ENCODE data around the gene THOC7. TPM values are rescaled to one million over a fixed set of nuclear protein-coding genes. Genes with fewer than 3 reads are reported as not detected.

Gene THOC7
- total RNA-seq, 1 donor from 2014 or later: 61.6 TPM

DNA sequence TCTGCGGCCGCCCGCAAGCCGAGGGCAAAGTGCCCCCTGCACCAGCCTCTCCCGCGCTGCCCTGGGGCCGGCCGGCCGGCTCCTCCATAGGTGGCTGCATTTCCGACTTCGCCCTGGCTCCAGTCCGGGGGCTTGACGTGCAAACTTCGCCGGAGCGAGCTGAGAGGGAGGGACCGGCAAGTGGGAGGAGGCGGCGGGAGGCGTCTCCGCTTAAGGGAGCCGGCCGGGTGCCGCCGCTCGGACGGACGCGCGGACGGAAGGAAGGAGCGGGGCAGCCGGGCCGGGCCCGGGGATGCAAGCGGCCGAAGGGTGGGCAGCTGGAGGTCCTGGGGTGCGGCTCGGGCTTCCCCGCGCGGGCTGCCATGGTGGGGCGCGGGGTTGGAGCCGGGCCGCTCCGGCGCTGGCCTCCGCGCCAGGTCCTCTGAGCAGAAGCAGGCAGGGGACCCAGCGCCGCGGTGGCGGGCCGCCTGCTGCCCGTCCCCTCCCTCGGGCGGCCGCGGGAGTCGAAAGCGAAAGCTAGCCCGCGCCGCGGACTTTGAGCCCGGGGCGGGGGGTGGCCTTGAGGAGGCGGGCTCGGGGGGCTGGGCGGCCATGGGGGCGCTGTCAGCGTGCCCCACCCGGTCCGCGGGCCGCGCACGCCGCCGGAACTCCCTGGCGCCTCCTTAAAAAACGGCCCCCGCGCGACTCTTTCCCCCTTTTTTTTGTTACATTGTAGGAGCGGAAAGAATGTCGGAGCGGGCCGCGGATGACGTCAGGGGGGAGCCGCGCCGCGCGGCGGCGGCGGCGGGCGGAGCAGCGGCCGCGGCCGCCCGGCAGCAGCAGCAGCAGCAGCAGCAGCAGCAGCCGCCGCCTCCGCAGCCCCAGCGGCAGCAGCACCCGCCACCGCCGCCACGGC lies 48.5 kb upstream of the THOC7 start, which contains the start of gene SCAANT1:
SCAANT1 (minus strand) TSS at position 511 of the 895 bp plus-strand sequence.
- Mint-ChIP-seq H3K9me3 (ENCODE audit: unreplicated experiment) (no peaks in the 10 kb centered on the region), H3K4me1 (ENCODE audit: low read depth, unreplicated experiment) (peaks cover 15% of the 10 kb centered on the region), H3K27me3 (ENCODE audit: low read depth, unreplicated experiment) (no peaks in the 10 kb centered on the region), H3K36me3 (ENCODE audit: low read depth, unreplicated experiment) (peaks cover 2% of the 10 kb centered on the region), H3K27ac (ENCODE audit: unreplicated experiment) (peak within 1 kb of the TSS; percentile 88), H3K4me3 (ENCODE audit: unreplicated experiment) (peak within 1 kb of the TSS; percentile 93)
- peaks cover 3% of the 10 kb centered on the region for H3K36me3 ChIP-seq (ENCODE audit: insufficient read depth, low read length)
- peaks cover 22% of the 10 kb centered on the region for H3K4me1 ChIP-seq (ENCODE audit: insufficient read depth, low read length)
- peak within 1 kb of the TSS; percentile 78 for H2AFZ ChIP-seq (ENCODE audit: low read depth, low read length)
- peak within 1 kb of the TSS; percentile 73 for H3K4me3 ChIP-seq (ENCODE audit: insufficient read depth, low read depth, low read length)
- H3K9me3 ChIP-seq (ENCODE audit: insufficient read depth, low read depth, low read length): no peaks in the 10 kb centered on the region
- no peak for TF ChIP-seq EZH2 (IDR thresholded peaks at IDR 0.05; ENCODE audit: insufficient read depth, low read length)
- TF ChIP-seq CTCF (IDR thresholded peaks at IDR 0.05; ENCODE audit: insufficient read depth, low read depth, low read length): no peak
- peak within 1 kb of the TSS; percentile 90 for H3K4me2 ChIP-seq (ENCODE audit: low read length)
- H3K9ac ChIP-seq (ENCODE audit: low read length): peak within 1 kb of the TSS; percentile 88
- H3K79me2 ChIP-seq (ENCODE audit: insufficient read depth, low read length): peaks cover 35% of the 10 kb centered on the region
- H4K20me1 ChIP-seq (ENCODE audit: insufficient read depth, low read length): peaks cover 31% of the 10 kb centered on the region
- no peaks in the 10 kb centered on the region for H3K27me3 ChIP-seq (ENCODE audit: insufficient read depth, low read length)
- DNase-seq (ENCODE audit: low read depth) (peak; percentile 86), FAIRE-seq (no peak)
- peak within 1 kb of the TSS; percentile 88 for H3K27ac ChIP-seq (ENCODE audit: low read depth, low read length)

DNA sequence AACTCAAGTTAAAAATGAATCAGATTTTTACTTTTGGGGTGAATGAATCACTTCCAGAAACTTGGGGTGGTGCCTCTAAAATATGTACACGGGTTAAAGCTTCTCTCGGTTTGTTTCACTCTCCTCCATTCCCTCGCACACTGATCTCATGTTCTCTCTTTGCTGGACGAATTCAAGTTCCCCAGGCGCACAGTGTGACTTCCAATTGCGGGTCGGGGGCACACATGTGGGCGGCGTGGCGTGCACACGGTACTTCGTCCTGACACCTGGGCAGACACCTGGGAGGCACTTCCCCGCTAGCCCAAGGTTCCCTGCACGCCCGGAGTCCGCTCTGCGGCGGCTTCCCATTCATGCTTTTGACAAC lies 47.9 kb upstream of the THOC7 start:
- peaks cover 32% of the 10 kb centered on the region for H3K79me2 ChIP-seq (ENCODE audit: insufficient read depth, low read length)
- peak overlapping the region; percentile 90 for H3K4me2 ChIP-seq (ENCODE audit: low read length)
- DNase-seq (ENCODE audit: low read depth) (no peak), FAIRE-seq (no peak)
- peaks cover 2% of the 10 kb centered on the region for H3K36me3 Mint-ChIP-seq (ENCODE audit: low read depth, unreplicated experiment)
- peaks cover 3% of the 10 kb centered on the region for H3K36me3 ChIP-seq (ENCODE audit: insufficient read depth, low read length)
- H3K9me3 Mint-ChIP-seq (ENCODE audit: unreplicated experiment): no peaks in the 10 kb centered on the region
- peak overlapping the region; percentile 73 for H3K4me3 ChIP-seq (ENCODE audit: insufficient read depth, low read depth, low read length)
- H3K4me1 ChIP-seq (ENCODE audit: insufficient read depth, low read length): peaks cover 22% of the 10 kb centered on the region
- peaks cover 32% of the 10 kb centered on the region for H4K20me1 ChIP-seq (ENCODE audit: insufficient read depth, low read length)
- H3K9me3 ChIP-seq (ENCODE audit: insufficient read depth, low read depth, low read length): no peaks in the 10 kb centered on the region
- peak overlapping the region; percentile 88 for H3K27ac ChIP-seq (ENCODE audit: low read depth, low read length)
- no peaks in the 10 kb centered on the region for H3K27me3 ChIP-seq (ENCODE audit: insufficient read depth, low read length)
- H3K27me3 Mint-ChIP-seq (ENCODE audit: low read depth, unreplicated experiment): no peaks in the 10 kb centered on the region
- H2AFZ ChIP-seq (ENCODE audit: low read depth, low read length): peak overlapping the region; percentile 78
- peak overlapping the region; percentile 88 for H3K9ac ChIP-seq (ENCODE audit: low read length)
- TF ChIP-seq EZH2 (IDR thresholded peaks at IDR 0.05; ENCODE audit: insufficient read depth, low read length): no peak
- TF ChIP-seq CTCF (IDR thresholded peaks at IDR 0.05; ENCODE audit: insufficient read depth, low read depth, low read length): no peak
- H3K4me3 Mint-ChIP-seq (ENCODE audit: unreplicated experiment): peak overlapping the region; percentile 92
- peaks cover 15% of the 10 kb centered on the region for H3K4me1 Mint-ChIP-seq (ENCODE audit: low read depth, unreplicated experiment)
- H3K27ac Mint-ChIP-seq (ENCODE audit: unreplicated experiment): peak overlapping the region; percentile 85

DNA sequence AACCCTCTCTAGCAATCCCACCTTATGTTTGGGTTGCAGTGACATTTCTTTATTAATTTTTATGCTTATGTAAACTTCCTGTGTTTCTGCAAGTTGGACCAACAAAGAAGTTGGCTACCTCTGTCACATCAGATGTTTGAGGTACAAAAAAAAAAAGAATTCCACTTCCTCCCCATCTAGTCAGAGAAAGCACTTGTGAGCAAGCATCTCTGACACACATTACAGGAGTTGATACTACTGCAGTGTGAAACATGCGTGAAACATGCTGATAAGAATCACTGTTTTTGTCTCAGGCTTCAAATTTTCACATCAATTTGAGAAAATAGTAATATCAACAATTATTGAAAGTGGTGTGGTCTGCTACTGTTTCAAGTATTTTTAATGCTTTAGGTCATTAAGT lies 47.3 kb upstream of the THOC7 start:
- no peak for FAIRE-seq
- peak overlapping the region; percentile 73 for H3K4me3 ChIP-seq (ENCODE audit: insufficient read depth, low read depth, low read length)
- H2AFZ ChIP-seq (ENCODE audit: low read depth, low read length): no peak overlapping the region

More for the DNA sequence above, 47.3 kb upstream of the THOC7 start:
- DNase-seq (ENCODE audit: low read depth): peak; percentile 38
- Histone ChIP-seq H3K9me3 (ENCODE audit: insufficient read depth, low read depth, low read length) (no peaks in the 10 kb centered on the region), H3K27ac (ENCODE audit: low read depth, low read length) (peak overlapping the region; percentile 88), H4K20me1 (ENCODE audit: insufficient read depth, low read length) (peaks cover 33% of the 10 kb centered on the region), H3K4me2 (ENCODE audit: low read length) (peak overlapping the region; percentile 90), H3K27me3 (ENCODE audit: insufficient read depth, low read length) (no peaks in the 10 kb centered on the region), H3K4me1 (ENCODE audit: insufficient read depth, low read length) (peaks cover 22% of the 10 kb centered on the region), H3K36me3 (ENCODE audit: insufficient read depth, low read length) (peaks cover 3% of the 10 kb centered on the region), H3K79me2 (ENCODE audit: insufficient read depth, low read length) (peaks cover 26% of the 10 kb centered on the region), H3K9ac (ENCODE audit: low read length) (peak overlapping the region; percentile 88)
- peaks cover 15% of the 10 kb centered on the region for H3K4me1 Mint-ChIP-seq (ENCODE audit: low read depth, unreplicated experiment)
- H3K9me3 Mint-ChIP-seq (ENCODE audit: unreplicated experiment): no peaks in the 10 kb centered on the region
- H3K4me3 Mint-ChIP-seq (ENCODE audit: unreplicated experiment): peak overlapping the region; percentile 92
- H3K36me3 Mint-ChIP-seq (ENCODE audit: low read depth, unreplicated experiment): no peaks in the 10 kb centered on the region
- TF ChIP-seq CTCF (IDR thresholded peaks at IDR 0.05; ENCODE audit: insufficient read depth, low read depth, low read length): no peak
- H3K27me3 Mint-ChIP-seq (ENCODE audit: low read depth, unreplicated experiment): no peaks in the 10 kb centered on the region
- H3K27ac Mint-ChIP-seq (ENCODE audit: unreplicated experiment): peak overlapping the region; percentile 85

All from astrocyte (in vitro differentiated cells and primary cell).